Epithelial cell of proximal tubule (primary cell): ENCODE data around the gene TRPC1. TPM values are rescaled to one million over a fixed set of nuclear protein-coding genes. Genes with fewer than 3 reads are reported as not detected.

ENCODE experiments used
- DNase-seq: peaks from one replicate; pipeline ENCODE4 v3.0.0-alpha.2; 2011; ENCODE audit warnings: low read depth
- H3K4me3 ChIP-seq: 2 replicates; pipeline ENCODE4 v1.5.1; 2011; ENCODE audit warnings: low read depth, mild to moderate bottlenecking, low read length
- total RNA-seq: library from RNA; depleted of rRNA; stranded (reverse); fragments of >200 nt; gene quantifications from 2 replicates; pipeline ENCODE4 v1.2.3, GENCODE V29; 2015
- TF ChIP-seq, protein P1 (sequence below): conservative IDR thresholded peaks from 2 replicates; pipeline ENCODE4 v1.5.1; 2012; ENCODE audit warnings: low read depth, mild to moderate bottlenecking, low read length

TRPC1 gene
- total RNA-seq, 1 donor from 2014 or later, result 20.0 TPM

DNA sequence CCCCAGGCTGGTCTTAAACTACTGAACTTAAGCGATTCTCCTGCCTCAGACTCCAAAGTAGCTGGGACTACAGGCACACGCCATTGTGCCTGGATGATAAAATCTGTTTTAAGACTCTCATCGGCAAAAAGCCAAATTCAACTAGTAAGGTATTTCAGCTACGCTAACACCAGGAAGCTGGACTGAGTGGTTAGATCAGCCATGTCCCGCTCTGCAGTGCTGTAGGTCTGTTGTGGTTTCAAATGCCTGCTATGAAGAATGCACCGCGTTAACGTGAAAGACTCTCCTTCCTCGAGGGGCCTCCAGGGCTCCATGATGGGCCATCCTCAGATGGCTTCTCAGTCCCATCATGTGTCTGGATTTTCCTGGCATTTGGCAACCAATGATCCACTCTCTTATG lies 94.8 kb downstream of the TRPC1 start:
- TF ChIP-seq, protein P1, sequence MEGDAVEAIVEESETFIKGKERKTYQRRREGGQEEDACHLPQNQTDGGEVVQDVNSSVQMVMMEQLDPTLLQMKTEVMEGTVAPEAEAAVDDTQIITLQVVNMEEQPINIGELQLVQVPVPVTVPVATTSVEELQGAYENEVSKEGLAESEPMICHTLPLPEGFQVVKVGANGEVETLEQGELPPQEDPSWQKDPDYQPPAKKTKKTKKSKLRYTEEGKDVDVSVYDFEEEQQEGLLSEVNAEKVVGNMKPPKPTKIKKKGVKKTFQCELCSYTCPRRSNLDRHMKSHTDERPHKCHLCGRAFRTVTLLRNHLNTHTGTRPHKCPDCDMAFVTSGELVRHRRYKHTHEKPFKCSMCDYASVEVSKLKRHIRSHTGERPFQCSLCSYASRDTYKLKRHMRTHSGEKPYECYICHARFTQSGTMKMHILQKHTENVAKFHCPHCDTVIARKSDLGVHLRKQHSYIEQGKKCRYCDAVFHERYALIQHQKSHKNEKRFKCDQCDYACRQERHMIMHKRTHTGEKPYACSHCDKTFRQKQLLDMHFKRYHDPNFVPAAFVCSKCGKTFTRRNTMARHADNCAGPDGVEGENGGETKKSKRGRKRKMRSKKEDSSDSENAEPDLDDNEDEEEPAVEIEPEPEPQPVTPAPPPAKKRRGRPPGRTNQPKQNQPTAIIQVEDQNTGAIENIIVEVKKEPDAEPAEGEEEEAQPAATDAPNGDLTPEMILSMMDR, result no peak
- H3K4me3 ChIP-seq, result no peak overlapping the region
- no peak for DNase-seq

DNA sequence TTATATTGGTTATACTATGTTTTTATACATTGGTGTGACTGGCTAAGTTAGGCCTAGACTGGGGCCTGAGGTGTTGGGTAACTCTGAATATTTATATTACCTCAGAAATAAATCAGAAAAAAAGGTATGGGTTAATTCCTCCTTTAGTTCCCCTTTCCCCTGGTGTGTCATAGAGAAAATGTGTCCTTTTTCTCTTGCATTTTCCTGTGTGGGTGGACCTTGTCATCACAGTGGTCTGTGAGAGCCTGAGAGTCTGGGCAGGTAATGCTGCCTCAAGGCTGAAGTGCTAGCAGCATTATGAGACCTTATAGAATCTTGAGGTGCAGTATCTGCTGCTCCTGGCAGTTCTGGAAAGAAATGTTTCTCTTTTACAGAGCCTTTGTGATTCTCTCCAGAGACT lies 95.3 kb downstream of the TRPC1 start:
- no peak overlapping the region for H3K4me3 ChIP-seq
- no peak for DNase-seq
- TF ChIP-seq, protein P1, result no peak

DNA sequence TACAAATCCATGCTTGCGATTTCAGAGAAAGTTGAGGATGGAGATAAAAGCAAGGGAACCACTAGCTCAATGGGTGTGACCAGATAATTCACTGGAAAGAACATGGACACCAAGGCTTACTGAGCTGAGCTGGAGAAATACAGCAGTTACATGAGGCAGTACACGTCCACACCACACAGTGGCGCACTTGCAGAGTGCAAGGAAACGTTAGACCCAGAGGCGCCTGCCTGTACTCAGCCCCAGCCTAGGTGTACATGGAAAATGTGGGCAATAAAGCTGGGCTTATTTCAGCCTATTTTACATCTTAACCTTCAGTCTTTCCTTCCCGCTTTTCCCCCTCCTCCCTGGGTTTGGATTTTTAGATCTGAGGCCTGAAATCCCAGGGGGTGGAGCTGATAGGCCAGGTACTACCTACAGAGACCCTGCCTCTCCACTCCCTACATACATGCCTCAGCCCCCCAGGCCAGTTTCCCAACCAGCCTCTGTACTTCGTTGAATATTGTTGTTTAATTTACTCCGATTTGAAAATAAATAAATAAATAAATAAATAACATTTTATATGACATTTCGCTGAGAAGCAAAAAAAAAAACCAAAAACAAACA lies 105.0 kb downstream of the TRPC1 start:
- TF ChIP-seq, protein P1, result peak; percentile 95
- no peak for DNase-seq
- no peak overlapping the region for H3K4me3 ChIP-seq

DNA sequence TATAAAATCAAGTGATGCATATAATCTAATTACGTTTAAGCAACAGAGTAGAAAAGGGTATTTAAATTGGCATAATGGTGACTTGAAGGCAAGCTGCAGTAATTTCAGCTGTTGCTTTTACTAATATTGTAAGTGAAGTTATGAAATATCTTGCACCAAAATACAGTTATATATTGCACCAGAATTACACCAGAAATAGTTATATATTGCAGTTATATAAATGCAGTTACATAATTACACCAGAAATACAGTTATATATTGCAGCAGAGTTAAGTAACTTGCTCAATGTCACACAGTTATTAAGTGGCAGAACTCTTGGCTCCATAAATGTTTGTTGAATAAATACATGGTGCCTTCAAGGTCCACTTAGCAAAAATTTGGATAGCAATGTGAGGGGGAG lies 113.7 kb downstream of the TRPC1 start:
- TF ChIP-seq, protein P1, result no peak
- no peak overlapping the region for H3K4me3 ChIP-seq
- DNase-seq, result no peak

DNA sequence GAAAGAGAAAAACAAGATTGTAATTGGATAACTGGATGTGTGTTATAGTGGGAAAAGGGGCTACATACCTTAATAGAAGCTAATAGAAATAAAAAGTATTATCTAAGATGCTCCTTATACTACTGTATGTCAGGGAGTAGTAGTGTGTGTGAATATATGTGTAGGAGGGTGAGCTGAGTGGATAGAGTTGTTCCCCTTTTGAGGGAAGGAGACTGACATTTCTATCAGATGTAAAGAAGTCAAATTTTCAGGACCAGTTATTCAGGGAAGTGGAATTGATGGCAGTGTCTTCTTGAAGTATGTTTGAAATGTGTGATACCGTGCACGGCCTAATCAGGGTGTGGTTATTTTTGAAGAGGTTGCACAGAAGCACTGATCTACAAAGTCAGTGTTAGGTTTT lies 116.0 kb downstream of the TRPC1 start:
- no peak overlapping the region for H3K4me3 ChIP-seq
- TF ChIP-seq, protein P1, result no peak
- no peak for DNase-seq

DNA sequence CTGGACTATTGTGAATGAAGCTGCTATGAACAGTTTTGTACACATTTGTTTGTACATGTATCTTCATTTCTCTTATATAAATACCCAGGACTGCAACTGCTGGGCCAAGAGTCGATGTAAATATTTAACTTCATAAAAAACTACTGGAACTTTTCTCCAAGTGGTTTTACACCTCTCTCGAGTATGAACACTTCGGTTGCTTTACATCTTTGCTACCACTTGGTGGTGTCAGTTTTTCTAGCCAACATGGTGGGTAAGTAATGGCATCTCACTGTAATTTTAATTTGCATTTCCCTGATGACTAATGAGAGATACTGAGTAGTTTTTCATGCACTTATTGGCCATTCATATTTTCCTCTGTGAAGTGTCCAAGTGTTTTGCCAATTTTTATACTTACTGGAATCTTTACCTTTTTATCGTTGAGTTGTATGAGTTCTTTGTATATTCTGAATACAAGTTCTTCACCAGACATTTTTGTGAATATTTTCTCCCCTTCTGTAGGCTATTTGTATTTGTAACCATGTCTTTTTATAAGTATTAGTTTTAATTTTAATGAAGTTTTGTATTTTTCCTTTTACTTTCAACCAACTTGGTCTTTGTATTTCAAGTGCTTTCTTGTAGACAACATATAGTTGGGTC lies 120.6 kb downstream of the TRPC1 start:
- no peak overlapping the region for H3K4me3 ChIP-seq
- TF ChIP-seq, protein P1, result peak; percentile 66
- DNase-seq, result no peak
